GM21723 (cell line): ENCODE data around the gene TFF1.
"Not testable (repeated sequence)": the region's sequence is repeated elsewhere in the genome, so short reads cannot be mapped to it uniquely, and the experiment has no call there.

Experiments
- ATAC-seq: cut with Tn5 transposase; IDR thresholded peaks from one replicate; pipeline ENCODE4 v1.9.1; 2021; ENCODE audit warnings: mild to moderate bottlenecking, moderate library complexity; ENCODE audit not compliant: unreplicated experiment

Gene TFF1

GRCh38 chr21:42366292-42367010 is at the start of gene TFF1:
Gene TFF1 (minus strand): TSS chr21:42366535. CDS start chr21:42366495, 40 bp downstream.
- ATAC-seq, result no peak

DNA sequence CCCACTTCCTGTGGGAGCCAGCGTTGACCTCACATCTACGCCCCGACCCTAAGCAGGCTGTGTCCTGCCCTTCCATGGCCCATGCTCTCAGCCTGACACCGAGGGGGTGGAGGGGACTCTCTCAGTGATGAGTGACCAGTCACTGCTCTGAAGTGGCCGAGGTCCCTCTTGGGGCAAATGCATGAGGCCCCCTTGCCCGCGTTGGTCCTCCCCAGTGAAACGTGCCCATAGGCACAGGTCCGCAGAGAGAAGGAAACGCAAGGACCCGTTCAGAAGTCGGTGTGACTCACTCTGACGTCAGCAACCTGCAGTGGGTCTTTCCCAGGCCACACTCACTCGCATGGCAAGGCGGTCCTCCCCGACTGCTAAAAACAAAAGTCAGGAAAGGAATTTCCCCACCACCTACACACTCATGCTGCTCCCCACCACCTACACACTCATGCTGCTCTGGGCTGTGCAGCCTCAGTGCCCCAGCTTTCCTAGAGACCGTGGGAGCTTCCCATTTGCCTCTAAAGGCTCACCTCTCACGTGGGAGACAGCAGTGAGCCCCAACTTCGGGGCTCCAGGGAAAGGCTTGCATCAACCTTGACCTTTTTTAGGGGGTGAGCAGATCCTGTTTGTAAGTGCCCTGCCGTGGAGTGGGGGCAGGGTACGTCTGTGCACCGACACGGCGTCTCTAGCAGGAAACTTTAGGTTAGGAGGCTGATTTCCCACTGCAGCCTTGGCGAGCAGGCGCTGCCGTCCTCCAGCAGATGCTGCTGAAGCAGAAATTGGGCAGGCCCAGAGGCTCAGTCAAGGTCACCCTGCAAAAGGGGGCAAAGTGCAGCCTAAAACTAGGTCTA is 48.8 kb upstream of the TFF1 start:
- peak; percentile 79 for ATAC-seq

DNA sequence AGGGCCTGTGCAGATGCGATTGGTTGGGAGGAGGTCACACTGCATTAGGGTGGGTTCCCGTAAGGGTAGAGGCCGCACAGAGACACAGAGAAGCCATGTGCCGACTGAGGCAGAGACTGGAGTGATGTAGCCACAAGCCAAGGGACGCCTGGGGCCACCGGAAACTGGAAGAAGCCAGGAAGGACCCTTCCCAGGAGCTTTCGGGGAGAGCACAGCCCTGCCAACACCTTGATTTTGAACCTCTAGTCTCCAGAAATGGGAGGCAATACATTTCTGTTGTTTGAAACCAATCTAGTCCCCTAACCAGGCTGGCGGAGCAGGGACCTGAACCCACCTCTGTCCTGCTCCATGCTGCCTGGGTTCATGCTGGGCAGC is 48.2 kb upstream of the TFF1 start:
- no peak for ATAC-seq

- no peak for ATAC-seq
Observed at GRCh38 chr21:42414066-42414465, 47.7 kb upstream of the TFF1 start.

- ATAC-seq, result no peak
Observed at GRCh38 chr21:42413500-42413899, 47.2 kb upstream of the TFF1 start.

DNA sequence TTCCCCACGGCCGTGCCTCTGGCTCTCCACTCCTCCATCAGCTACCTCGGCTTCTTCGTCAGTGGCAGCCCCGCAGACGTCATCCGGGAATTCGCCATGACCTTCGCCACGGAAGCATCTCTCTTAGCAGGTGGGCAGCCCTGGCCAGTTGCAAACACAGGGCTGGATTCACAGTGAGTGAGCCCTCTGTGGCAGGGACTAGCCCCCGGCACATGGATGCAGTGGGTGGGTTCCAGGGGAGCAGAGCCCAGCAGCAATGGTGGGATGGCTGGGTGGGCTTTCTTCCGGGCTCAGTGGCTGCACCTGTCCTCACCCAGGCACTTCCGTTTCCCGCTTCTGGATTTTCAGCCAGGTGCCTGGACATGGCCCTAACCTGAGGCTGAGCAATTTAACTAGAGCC is 46.8 kb upstream of the TFF1 start:
- ATAC-seq, result no peak

- no peak for ATAC-seq
Observed at GRCh38 chr21:42412636-42412933, 46.2 kb upstream of the TFF1 start.

DNA sequence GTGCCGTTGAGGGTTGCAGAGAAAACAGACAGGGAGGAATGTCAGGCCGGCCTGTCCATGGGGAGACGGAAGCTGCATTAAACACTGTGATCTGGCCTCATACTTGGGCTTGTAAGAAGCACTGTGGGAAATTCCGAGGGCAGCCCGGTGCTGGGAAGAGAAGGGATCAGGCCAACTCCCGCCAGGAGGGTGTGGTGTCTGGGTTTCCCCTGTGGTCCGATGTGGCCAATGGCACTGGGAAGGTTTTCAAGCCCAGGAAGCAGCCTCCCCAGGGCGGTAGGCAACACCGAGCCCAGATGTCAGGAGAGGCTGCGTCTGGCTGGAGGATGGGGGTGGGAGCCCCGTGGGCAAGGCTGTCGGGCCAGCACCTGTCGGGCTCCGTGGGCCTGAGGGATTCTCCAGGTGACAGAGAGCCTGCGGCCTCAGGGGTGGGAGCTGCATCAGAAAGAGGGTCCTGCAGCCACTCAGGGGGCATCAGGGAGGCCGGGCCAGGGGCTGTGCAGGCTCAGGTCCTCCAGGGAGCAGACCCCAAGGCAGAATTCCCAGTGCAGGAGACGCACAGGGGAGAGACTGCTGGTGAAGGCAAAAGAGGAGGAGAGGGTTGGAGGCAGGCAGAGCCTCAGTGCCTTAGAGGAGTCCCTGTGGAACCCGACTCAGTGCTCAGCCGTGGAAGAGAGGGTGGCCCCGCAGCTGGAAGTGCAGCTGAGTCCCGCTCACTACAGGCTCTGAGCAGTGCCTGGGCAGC is 45.7 kb upstream of the TFF1 start:
- ATAC-seq, result no peak

- ATAC-seq, result no peak
Observed at GRCh38 chr21:42411197-42411869, 45.0 kb upstream of the TFF1 start.

- no peak for ATAC-seq
Observed at GRCh38 chr21:42409366-42409765, 43.0 kb upstream of the TFF1 start.

- ATAC-seq, result not testable (repeated sequence)
Observed at GRCh38 chr21:42408718-42409117, 42.4 kb upstream of the TFF1 start.

DNA sequence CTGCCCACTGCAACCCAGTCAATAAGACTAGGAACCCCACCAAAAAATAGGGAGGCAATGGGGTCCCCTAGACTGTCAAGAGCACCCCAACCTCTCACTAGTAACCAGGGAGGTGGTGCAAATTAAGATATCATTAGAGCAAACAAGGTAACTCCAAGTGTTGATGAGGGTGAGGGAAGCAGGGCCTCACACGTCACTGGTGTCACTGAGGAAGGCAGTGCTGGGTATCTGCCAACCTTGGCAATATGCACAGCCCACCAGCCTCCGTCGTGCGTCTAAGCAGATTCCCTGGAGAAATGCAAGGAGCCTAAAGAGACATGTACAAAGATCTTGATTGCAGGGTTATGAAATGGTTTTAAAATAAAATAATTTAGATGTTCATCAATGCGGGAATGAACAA is 41.1 kb upstream of the TFF1 start:
- no peak for ATAC-seq

DNA sequence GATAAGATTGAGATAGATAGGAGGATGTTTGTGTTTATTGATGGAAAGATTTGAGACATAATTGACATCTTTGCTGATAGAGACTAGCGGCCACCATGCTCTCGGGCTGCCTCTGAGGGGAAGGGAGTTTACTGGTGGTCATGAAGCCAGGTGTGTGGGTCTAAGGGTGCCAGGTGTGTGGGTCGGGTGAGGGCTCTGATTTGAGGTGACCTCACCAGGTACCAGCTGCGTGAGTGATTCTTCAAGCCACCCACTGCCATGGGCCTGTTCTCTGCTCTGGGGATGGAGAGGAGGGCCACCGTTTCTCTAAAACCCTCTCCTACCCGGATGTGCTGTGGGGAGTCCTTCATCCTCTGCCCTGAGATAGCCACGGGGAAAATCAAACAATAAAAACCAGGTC is 40.5 kb upstream of the TFF1 start:
- ATAC-seq, result no peak

- ATAC-seq, result no peak
Observed at GRCh38 chr21:42406201-42406621, 39.9 kb upstream of the TFF1 start.

DNA sequence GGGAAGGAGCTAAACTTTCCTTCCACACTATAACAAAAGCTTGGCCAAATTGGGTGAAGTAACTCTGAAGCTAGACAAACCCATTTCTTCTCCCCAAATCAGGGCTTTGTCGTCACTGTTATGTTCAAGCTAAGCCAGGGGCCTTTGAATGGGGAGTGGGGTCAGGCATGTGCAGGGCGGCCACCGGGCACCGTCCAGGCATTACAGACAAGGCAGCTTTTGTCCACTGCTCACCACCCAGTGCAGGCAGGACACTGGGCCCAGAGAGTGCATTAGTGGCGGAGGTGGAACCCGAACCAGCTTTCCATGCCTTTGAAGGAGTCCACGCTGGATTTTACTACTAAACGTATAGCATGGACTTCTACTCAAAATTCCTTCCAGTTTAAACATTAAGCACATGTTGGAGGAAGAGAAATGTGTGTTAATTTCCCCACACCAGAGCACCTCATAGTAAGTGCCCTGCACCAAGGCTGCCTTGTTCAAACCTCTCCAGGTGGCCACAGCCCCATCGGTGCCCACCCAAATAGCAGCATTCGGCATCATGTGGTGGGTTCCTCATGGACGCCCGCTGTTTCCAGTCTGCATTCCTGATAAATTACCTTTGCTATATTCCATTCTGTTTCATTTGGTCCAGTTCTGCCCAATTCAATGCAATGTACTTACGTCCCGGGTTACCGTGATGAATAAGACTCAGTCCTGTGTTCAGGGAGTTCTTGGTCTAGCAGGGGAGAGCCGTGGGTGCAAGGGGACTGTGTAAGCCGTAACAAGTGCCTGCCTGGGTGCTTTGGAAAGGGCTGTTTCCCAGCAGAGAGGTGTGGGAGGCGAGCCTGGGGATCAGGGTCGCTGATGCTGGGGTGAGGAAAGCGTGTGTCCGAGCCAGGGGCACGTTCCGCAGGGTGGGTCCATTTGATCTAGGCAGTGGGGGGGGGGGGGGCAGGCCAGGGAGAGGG is 39.0 kb upstream of the TFF1 start:
- ATAC-seq, result no peak

GRCh38 chr21:42404539-42404938 is 38.2 kb upstream of the TFF1 start:
- ATAC-seq, result no peak

DNA sequence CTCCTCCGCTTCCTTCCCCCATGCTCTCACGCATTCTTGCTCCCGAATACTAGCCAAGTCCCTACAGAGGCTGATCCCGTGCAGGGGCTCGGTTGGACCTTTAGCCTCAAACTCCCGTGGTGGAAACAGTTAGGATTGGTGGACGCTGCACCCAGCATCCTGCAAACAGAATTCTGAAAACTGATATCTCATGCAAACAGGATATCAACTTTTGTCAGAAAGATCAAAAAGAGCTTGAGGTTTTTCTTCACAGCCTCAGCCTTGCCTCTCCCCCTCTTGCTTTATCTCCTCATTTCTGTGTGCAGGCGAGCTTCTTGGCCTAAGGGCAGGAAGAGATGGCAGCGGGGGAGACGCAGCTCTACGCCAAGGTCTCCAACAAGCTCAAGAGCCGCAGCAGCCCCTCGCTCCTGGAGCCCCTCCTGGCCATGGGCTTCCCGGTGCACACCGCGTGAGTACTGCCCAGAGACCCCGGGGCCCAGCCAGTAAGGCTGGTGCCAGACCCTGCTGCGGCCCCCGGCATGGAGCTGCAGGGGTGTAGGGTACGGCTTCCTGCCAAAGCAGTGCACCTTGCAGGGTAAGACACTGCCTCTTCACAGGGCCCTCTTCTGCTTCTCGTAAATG is 37.4 kb upstream of the TFF1 start, which contains the start of gene UBASH3A:
TSS of gene UBASH3A (plus strand) at position 292 of the 621 bp plus-strand sequence. CDS start at position 336, 44 bp downstream.
- no peak for ATAC-seq

- ATAC-seq, result no peak
Observed at GRCh38 chr21:42401820-42402251, 35.5 kb upstream of the TFF1 start.

DNA sequence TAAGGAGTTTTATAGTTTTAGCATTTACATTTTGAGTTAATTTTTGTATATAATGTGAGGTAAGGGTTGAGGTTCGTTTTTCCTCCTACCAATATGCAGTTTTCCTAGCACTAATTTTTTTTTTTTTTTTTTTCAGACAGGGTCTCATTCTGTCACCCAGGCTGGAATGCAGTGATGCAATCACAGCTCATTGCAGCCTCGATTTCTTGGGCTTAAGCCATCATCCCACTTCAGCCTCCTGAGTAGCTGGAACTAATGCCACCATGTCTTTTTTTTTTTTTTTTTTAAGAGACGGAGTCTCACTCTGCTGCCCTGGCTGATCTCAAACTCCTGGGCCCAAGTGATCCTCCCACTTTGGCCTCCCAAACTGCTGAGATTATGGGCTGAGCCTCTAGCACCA is 34.8 kb upstream of the TFF1 start:
- no peak for ATAC-seq
